PFSK-1 (cell line): Measurements from ENCODE around the gene VENTX.

Experiments
- TAF1 ChIP-seq: IDR thresholded peaks from 2 replicates; pipeline ENCODE4 v1.6.1; 2012; ENCODE audit warnings: low read length, control low read depth, borderline replicate concordance; ENCODE audit not compliant: insufficient read depth
- TF ChIP-seq, protein P1 (sequence below), 2 experiments: IDR thresholded peaks; 2 replicates each; pipeline versions ENCODE4 v1.6.1 to v1.8.0; 2011 to 2012; ENCODE audit warnings: low read depth in 2 of 2, low read length in 2 of 2, control low read depth in 1 of 2, inconsistent platforms in 1 of 2, mild to moderate bottlenecking in 1 of 2, moderate library complexity in 1 of 2; ENCODE audit not compliant: insufficient read depth in 1 of 2

DNA sequence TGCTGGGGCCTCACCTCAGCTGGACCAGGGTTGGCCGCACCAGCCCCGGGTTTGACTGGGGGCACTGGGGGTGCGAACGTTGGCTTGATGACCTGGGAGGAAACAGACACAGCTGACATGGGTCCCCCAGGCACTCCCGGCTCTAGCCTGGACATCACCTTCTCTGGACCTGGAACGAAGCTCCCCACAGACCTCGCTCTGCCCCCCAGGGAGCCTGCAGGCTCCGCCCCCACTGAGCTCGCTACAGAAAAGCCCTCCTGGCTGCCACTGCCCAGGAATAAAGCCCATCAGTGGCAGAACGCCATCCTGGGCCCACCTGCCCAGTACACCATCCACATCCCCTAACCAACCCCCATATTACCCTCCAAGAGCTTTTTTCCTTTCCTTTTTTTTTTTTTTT, 26.0 kb downstream of the VENTX start:
- no peak for TF ChIP-seq TAF1
- TF ChIP-seq, protein P1, sequence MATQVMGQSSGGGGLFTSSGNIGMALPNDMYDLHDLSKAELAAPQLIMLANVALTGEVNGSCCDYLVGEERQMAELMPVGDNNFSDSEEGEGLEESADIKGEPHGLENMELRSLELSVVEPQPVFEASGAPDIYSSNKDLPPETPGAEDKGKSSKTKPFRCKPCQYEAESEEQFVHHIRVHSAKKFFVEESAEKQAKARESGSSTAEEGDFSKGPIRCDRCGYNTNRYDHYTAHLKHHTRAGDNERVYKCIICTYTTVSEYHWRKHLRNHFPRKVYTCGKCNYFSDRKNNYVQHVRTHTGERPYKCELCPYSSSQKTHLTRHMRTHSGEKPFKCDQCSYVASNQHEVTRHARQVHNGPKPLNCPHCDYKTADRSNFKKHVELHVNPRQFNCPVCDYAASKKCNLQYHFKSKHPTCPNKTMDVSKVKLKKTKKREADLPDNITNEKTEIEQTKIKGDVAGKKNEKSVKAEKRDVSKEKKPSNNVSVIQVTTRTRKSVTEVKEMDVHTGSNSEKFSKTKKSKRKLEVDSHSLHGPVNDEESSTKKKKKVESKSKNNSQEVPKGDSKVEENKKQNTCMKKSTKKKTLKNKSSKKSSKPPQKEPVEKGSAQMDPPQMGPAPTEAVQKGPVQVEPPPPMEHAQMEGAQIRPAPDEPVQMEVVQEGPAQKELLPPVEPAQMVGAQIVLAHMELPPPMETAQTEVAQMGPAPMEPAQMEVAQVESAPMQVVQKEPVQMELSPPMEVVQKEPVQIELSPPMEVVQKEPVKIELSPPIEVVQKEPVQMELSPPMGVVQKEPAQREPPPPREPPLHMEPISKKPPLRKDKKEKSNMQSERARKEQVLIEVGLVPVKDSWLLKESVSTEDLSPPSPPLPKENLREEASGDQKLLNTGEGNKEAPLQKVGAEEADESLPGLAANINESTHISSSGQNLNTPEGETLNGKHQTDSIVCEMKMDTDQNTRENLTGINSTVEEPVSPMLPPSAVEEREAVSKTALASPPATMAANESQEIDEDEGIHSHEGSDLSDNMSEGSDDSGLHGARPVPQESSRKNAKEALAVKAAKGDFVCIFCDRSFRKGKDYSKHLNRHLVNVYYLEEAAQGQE (IDR thresholded peaks at IDR 0.05; ENCODE audit: insufficient read depth in 1 of 2, low read depth in 2 of 2, low read length in 2 of 2), result no peak
